ENCODE results near the gene PEX7.
"Not testable (repeated sequence)": the region's sequence is repeated elsewhere in the genome, so short reads cannot be mapped to it uniquely, and the experiment has no call there.

PEX7 gene

DNA sequence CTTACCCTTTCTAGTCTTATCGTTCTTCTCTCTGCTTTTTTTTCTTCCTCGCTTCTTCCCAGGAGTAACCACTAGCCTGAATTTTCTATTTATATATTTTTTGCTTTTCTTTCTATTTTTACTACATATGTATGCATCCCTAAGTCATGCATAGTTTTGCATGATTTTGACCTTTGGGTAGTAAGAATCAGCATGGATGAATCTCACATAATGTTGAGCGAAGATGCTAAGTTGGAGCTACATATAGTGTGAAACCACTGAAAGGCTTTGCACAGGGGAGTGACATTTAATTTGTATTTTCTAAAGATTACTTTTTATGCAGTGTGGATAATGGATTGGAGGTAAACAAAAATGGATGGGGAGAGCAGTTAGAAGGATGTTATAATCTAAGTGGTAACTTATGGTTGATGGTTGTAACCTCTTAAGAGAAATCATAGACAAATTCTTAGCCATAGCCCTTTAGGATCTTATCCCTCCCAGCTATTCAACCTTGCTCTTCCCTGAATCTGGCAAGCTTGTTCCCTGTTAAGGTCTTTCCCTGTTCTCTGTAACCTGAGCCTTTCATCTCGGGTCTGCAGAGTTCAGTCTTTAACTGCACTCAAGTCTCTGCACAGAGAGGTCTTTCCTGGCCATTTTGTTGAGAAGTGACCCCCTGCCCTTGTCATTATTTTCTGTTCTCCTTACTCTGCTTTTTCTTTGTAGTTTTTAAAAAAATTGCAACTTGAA lies 18.0 kb downstream of the PEX7 start:
- DNase-seq (ENCODE audit: low spot score): no peak

DNA sequence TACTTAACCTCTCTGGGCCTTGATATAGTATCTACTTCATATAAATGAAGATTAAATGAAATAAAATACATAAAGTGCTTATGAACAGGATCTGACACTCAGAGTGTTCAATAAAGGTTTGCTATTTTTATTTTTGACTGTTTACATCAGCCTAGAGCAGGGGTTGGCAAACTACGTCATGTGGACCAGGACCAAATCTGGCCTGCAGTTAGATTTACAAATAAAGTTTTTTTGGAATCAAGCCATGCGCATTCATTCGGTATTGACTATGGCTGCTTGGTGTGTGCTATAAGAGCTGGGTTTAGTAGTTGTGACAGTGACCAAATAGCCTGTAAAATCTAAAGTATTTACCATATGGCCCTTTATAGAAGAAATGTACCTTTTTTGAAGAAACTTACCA lies 20.8 kb downstream of the PEX7 start:
- DNase-seq (ENCODE audit: low spot score): no peak

- peak; percentile 43 for DNase-seq (ENCODE audit: low spot score)
These were observed 23.7 kb downstream of the PEX7 start for GRCh38 chr6:136846046-136846445.

DNA sequence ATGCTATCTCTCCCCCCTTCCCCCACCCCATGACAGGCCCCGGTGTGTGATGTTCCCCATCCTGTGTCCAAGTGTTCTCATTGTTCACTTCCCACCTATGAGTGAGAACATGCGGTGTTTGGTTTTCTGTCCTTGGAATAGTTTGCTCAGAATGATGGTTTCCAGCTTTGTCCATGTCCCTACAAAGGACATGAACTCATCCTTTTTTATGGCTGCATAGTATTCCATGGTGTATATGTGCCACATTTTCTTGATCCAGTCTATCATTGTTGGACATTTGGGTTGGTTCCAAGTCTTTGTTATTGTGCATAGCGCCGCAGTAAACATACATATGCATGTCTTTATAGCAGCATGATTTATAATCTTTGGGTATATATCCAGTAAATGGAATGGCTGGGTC lies 24.1 kb downstream of the PEX7 start:
- not testable (repeated sequence) for DNase-seq (ENCODE audit: low spot score)

GRCh38 chr6:136849979-136850563 lies 27.7 kb downstream of the PEX7 start:
- DNase-seq (ENCODE audit: low spot score): not testable (repeated sequence)

- DNase-seq (ENCODE audit: low spot score): no peak
These were observed 37.0 kb downstream of the PEX7 start for GRCh38 chr6:136859430-136859829.

- DNase-seq (ENCODE audit: low spot score): no peak
These were observed 37.7 kb downstream of the PEX7 start for GRCh38 chr6:136860043-136860442.

- no peak for DNase-seq (ENCODE audit: low spot score)
These were observed 40.3 kb downstream of the PEX7 start for GRCh38 chr6:136862662-136863061.

DNA sequence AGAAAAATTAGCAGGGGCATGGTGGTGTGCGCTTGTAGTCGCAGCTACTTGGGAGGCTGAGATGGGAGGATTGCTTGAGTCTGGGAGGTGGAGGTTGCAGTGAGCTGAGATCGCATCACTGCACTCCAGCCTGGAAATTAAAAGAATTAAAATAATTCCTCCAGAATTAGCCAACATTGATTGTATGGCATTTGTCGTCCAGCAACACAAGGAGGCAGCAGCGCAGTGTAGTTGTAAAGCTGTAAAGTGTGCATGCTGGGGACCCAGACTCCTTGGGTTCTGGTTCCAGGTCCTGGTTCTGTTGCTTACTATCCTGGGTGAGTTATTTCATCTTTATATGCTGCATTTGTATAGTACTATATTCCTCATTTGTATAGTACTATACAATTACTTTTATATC lies 41.4 kb downstream of the PEX7 start:
- DNase-seq (ENCODE audit: low spot score): no peak

GRCh38 chr6:136864676-136865075 lies 42.3 kb downstream of the PEX7 start:
- no peak for DNase-seq (ENCODE audit: low spot score)

DNA sequence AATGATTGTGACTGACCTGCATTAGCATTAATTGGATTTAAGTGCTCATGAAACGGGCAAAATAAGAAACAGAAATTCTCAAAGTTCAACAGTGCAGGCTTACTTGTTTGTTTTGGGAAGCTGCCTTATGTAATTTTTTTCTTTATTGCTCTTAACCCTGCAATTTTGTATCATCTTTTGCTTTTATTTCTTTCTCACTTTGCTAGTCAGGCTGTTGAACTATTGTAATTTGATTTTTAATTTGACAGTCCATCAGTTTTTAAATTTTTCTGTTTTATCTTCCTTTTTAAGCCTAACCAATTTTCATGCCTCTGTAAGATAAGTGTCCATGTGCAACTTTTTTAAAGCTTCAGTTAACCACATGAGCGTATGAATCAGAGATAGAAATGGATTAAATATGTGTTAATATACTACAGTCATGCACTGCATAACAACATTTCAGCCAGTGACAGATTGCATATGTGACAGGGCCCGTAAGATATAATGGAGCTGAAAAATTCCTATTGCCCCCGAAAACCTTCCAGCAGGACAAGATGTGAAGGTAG lies 44.6 kb downstream of the PEX7 start:
- DNase-seq (ENCODE audit: low spot score): no peak

DNA sequence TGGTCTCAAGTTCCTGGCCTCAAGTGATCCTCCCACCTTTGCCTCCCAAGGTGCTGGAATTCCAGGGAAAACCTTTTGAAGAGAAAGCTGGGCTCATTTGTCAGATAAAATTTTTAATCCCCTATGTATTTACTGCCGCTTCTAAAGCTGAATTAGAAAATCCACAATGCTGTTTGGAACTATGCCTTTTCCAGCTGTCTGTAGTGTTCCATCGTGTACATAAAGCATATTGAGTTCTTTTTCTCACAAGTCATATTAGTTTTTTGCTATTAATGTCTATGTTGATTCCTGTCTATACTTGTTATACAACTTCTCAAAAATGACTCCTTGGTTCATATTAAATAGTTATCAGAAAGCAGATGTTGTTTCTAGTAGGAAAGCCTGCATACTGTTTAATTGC lies 47.1 kb downstream of the PEX7 start:
- no peak for DNase-seq (ENCODE audit: low spot score)

DNA sequence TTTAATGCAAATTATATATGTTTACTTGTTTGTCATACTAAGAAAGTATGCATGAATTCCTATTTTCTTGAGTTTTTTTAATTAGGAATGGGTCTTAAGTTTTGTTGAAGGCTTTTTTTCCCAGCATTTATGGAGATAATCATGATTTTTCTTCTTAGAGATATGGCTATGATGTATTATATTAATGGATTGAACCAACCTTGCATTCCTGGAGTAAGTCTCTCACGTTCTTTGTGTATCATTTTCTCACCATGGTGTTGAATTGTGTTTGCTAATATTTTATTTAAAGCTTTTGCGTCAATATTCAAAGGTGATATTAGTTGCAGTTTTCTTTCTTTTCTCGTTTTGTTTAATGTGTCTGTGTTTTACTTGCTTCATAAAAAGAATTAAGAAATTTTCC lies 51.4 kb downstream of the PEX7 start:
- no peak for DNase-seq (ENCODE audit: low spot score)

- DNase-seq (ENCODE audit: low spot score): not testable (repeated sequence)
These were observed 54.1 kb downstream of the PEX7 start for GRCh38 chr6:136876469-136876868.

GRCh38 chr6:136880748-136881460 lies 58.5 kb downstream of the PEX7 start:
- DNase-seq (ENCODE audit: low spot score): no peak

DNA sequence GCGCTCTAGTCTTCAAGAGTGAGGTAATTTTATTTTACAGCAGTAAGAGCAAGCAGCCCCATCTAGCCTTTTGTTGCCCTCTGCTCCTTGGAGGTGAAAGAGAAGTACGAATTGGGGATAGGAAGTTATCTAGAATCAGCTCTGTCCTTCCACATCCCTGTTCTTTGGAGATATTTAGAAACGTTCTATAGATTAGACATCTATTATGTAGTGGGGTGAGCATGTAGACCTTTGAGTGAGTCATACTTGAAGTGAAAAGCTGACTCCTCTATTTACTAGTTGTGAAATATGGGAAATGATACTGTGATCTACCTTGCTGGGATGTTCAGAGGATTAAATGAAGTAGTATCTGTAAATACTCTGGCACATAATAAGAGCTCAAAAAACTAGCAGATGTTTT lies 63.7 kb downstream of the PEX7 start:
- DNase-seq (ENCODE audit: low spot score): peak; percentile 7

DNA sequence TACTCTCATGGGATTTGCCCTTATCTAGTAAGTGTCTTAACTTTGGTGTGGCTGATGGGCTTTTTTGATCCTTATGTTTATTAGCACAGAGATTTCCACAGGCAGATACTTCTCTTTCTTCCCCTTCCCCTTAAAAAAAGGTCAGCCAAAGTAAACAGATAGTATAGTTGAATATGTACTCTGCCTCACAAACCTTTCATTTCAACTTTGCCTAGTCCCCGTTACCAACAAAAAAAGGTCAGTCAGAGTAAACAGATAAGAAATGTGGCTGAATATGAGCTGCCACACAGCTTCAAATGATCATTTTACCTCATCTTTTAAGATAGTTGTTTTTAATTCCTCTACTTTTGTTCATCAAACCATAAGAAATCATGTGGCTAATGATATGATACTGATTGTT lies 65.6 kb downstream of the PEX7 start:
- DNase-seq (ENCODE audit: low spot score): no peak

GRCh38 chr6:136889271-136890193 lies 67.1 kb downstream of the PEX7 start:
- no peak for DNase-seq (ENCODE audit: low spot score)

DNA sequence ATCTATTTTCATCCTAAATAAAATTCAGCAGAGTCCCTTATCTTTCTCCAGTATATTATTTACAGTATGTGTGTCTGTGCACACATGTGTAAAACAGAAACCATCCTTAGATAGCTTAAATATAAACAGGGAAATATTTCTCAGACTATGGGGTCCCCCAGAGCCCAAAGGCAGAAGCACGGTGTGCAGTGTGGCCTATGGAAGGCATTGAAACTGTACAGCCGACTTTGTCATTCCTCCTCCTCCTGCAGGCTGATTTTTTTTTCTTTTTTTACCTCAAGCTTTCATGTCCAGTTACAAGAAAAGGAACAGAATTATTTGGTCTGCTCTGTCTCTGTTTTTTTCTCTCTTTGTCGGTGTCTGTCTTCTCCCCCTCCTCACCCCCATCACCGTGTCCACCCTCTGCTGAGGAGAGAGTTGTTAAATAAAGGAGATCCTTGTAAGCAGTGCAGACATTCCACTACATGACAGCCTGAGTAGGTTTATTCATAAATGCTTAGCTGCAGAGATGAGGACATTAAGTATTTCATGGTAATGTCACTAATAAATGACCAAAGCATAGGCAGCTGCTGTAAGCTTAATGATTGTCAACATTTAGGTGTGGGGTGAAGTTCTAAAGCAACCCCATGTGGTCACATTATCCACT lies 67.9 kb downstream of the PEX7 start:
- no peak for DNase-seq (ENCODE audit: low spot score)

- DNase-seq (ENCODE audit: low spot score): peak; percentile 11
These were observed 68.6 kb downstream of the PEX7 start for GRCh38 chr6:136890986-136891385.

DNA sequence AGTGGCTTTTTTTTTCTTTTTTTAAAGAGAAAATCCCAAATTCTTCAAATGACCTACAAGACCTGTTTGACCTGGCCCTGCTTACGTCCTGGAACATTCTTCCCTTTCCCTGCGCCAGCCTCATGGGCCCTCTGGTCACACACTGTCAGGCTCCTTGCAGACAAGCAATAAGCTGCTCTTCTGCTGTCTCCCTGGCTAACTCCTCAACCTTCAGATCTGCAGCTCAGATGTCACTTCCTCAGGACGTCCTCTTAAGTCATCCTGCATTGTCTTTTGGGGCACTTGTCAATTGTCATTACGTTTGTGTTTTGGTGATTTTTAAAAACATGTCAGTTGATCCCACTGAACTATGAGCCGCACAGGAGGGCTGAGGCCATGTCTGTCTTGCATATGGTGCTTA lies 70.8 kb downstream of the PEX7 start:
- DNase-seq (ENCODE audit: low spot score): no peak

Data from activated CD4-positive, alpha-beta T cell treated with anti-CD3 and anti-CD28 coated beads, Interleukin-2, Interleukin-4, amounts not matched to agents 100 ng/mL and 50 ng/mL, durations not matched to agents 16 hours and 8 hours (primary cell).